H9 (cell line): ENCODE results near the gene NUDT22. TPM values are rescaled to one million over a fixed set of nuclear protein-coding genes. Genes with fewer than 3 reads are reported as not detected.
A peak's percentile ranks its signal among the peaks of the same experiment; 100 is the strongest.

ENCODE experiments used
- DNase-seq: peaks from one replicate; pipeline ENCODE4 v3.0.0-alpha.2; 2017
- H2AFZ ChIP-seq: one replicate; pipeline ENCODE4 v1.6.1; 2013; ENCODE audit warnings: mild to moderate bottlenecking, low read length, control low read depth, moderate library complexity
- H2AK5ac ChIP-seq: 2 replicates; pipeline ENCODE4 v1.6.1; 2013; ENCODE audit warnings: low read length, control low read depth, mixed read lengths; ENCODE audit not compliant: insufficient read length
- H2BK120ac ChIP-seq: one replicate; pipeline ENCODE4 v1.6.1; 2013; ENCODE audit warnings: low read depth, mild to moderate bottlenecking, low read length, control low read depth, inconsistent platforms; ENCODE audit not compliant: poor library complexity, severe bottlenecking
- H2BK12ac ChIP-seq: 2 replicates; pipeline ENCODE4 v1.6.1; 2013; ENCODE audit warnings: low read length, control low read depth, mixed read lengths, low read depth; ENCODE audit not compliant: insufficient read length
- H2BK15ac ChIP-seq: 2 replicates; pipeline ENCODE4 v1.6.1; 2013; ENCODE audit warnings: low read depth, low read length, control low read depth
- H2BK20ac ChIP-seq: one replicate; pipeline ENCODE4 v1.6.1; 2013; ENCODE audit warnings: low read depth, mild to moderate bottlenecking, low read length, control low read depth, inconsistent platforms; ENCODE audit not compliant: poor library complexity, severe bottlenecking
- H2BK5ac ChIP-seq: 2 replicates; pipeline ENCODE4 v1.6.1; 2013; ENCODE audit warnings: low read length, control low read depth, mixed read lengths; ENCODE audit not compliant: insufficient read length
- H3K14ac ChIP-seq: 2 replicates; pipeline ENCODE4 v1.6.1; 2013; ENCODE audit warnings: low read length, control low read depth; ENCODE audit not compliant: insufficient read depth
- H3K18ac ChIP-seq: 2 replicates; pipeline ENCODE4 v1.6.1; 2013; ENCODE audit warnings: low read depth, mild to moderate bottlenecking, mixed read lengths, low read length, control low read depth; ENCODE audit not compliant: insufficient read length
- H3K23ac ChIP-seq: 2 replicates; pipeline ENCODE4 v1.6.1; 2013; ENCODE audit warnings: low read length, control low read depth, mixed read lengths, low read depth; ENCODE audit not compliant: insufficient read length
- H3K23me2 ChIP-seq: 2 replicates; pipeline ENCODE4 v1.6.1; 2013; ENCODE audit warnings: low read depth, mild to moderate bottlenecking, mixed read lengths, low read length, control low read depth; ENCODE audit not compliant: insufficient read length, poor library complexity, severe bottlenecking
- H3K27ac ChIP-seq: 2 replicates; pipeline ENCODE4 v1.5.1; 2013; ENCODE audit warnings: low read length, control low read depth, mixed read lengths, low read depth; ENCODE audit not compliant: insufficient read length
- H3K27me3 ChIP-seq: 2 replicates; pipeline ENCODE4 v1.6.1; 2013; ENCODE audit warnings: low read length, control low read depth, inconsistent platforms; ENCODE audit not compliant: insufficient read depth
- H3K4ac ChIP-seq: 2 replicates; pipeline ENCODE4 v1.6.1; 2013; ENCODE audit warnings: low read depth, mild to moderate bottlenecking, control low read depth, inconsistent platforms, low read length, moderate library complexity
- H3K4me1 ChIP-seq: 2 replicates; pipeline ENCODE4 v1.6.1; 2013; ENCODE audit warnings: low read length, control low read depth, inconsistent platforms; ENCODE audit not compliant: insufficient read depth
- H3K4me2 ChIP-seq: 2 replicates; pipeline ENCODE4 v1.6.1; 2013; ENCODE audit warnings: low read length, control low read depth, mixed read lengths; ENCODE audit not compliant: insufficient read length, insufficient read depth
- H3K56ac ChIP-seq: 2 replicates; pipeline ENCODE4 v1.6.1; 2013; ENCODE audit warnings: low read depth, mild to moderate bottlenecking, mixed read lengths, low read length, control low read depth; ENCODE audit not compliant: insufficient read length
- H3K79me1 ChIP-seq: 2 replicates; pipeline ENCODE4 v1.6.1; 2013; ENCODE audit warnings: low read depth, mild to moderate bottlenecking, moderate library complexity, low read length, control low read depth, inconsistent platforms; ENCODE audit not compliant: insufficient read depth, poor library complexity, severe bottlenecking
- H3K79me2 ChIP-seq: 2 replicates; pipeline ENCODE4 v1.6.1; 2013; ENCODE audit warnings: low read length, control low read depth, inconsistent platforms; ENCODE audit not compliant: insufficient read depth
- H3K9ac ChIP-seq: 2 replicates; pipeline ENCODE4 v1.6.1; 2013; ENCODE audit warnings: low read length, control low read depth, mixed read lengths; ENCODE audit not compliant: insufficient read length; ENCODE audit errors: extremely low read depth
- H3K9me3 ChIP-seq: one replicate; pipeline ENCODE4 v1.6.1; 2013; ENCODE audit warnings: low read depth, low read length, inconsistent platforms; ENCODE audit not compliant: control insufficient read depth
- H3T11ph ChIP-seq: one replicate; pipeline ENCODE4 v1.6.1; 2013; ENCODE audit warnings: mild to moderate bottlenecking, low read length, control low read depth, inconsistent platforms
- H4K20me1 ChIP-seq: one replicate; pipeline ENCODE4 v1.6.1; 2013; ENCODE audit not compliant: control insufficient read depth, insufficient read length, insufficient read depth
- H4K5ac ChIP-seq: 2 replicates; pipeline ENCODE4 v1.6.1; 2013; ENCODE audit warnings: low read depth, mild to moderate bottlenecking, mixed read lengths, low read length, control low read depth; ENCODE audit not compliant: insufficient read length
- H4K8ac ChIP-seq: replicated peaks from 2 replicates; pipeline ENCODE4 v1.6.1; 2013; ENCODE audit warnings: low read length, control low read depth, mixed read lengths, low read depth; ENCODE audit not compliant: insufficient read length
- H4K91ac ChIP-seq: 2 replicates; pipeline ENCODE4 v1.6.1; 2013; ENCODE audit warnings: low read depth, mild to moderate bottlenecking, moderate library complexity, mixed read lengths, low read length, control low read depth; ENCODE audit not compliant: insufficient read length
- H3K27ac Mint-ChIP-seq, 3 experiments: 2 replicates in 2 of 3; 3 replicates in 1 of 3; pipeline ENCODE4 v1.8.0; 2020 to 2021; ENCODE audit warnings: mixed read lengths in 3 of 3, mild to moderate bottlenecking in 1 of 3, moderate library complexity in 1 of 3
- H3K27me3 Mint-ChIP-seq: 2 replicates; pipeline ENCODE4 v1.8.0; 2021; ENCODE audit warnings: low read depth, mild to moderate bottlenecking, moderate library complexity, mixed read lengths
- H3K36me3 Mint-ChIP-seq, 3 experiments: 2 replicates in 2 of 3; 3 replicates in 1 of 3; pipeline ENCODE4 v1.8.0; 2020 to 2021; ENCODE audit warnings: low read depth in 3 of 3, mixed read lengths in 3 of 3; ENCODE audit not compliant: insufficient read depth in 1 of 3
- H3K4me1 Mint-ChIP-seq, 2 experiments: 2 replicates each; pipeline ENCODE4 v1.8.0; 2020; ENCODE audit warnings: mixed read lengths in 2 of 2
- H3K4me3 Mint-ChIP-seq, 2 experiments: 2 replicates in 1 of 2; 3 replicates in 1 of 2; pipeline ENCODE4 v1.8.0; 2020 to 2021; ENCODE audit warnings: mild to moderate bottlenecking in 2 of 2, mixed read lengths in 2 of 2, moderate library complexity in 1 of 2
- H3K9me3 Mint-ChIP-seq, 2 experiments: 2 replicates in 1 of 2; 3 replicates in 1 of 2; pipeline ENCODE4 v1.8.0; 2020; ENCODE audit warnings: mild to moderate bottlenecking in 2 of 2, mixed read lengths in 2 of 2, moderate library complexity in 1 of 2
- WGBS: extraction: QIAGEN DNeasy Blood & Tissue Kit; methylation state at CpG from one replicate; pipeline ENCODE4 v1.1.7; 2013; ENCODE audit warnings: missing lambda C conversion rate, low lambda C conversion rate, mixed read lengths; ENCODE audit not compliant: insufficient read length; ENCODE audit errors: extremely low coverage; 5-methylcytosine and 5-hydroxymethylcytosine counted together
- total RNA-seq: library from RNA; stranded (reverse); gene quantifications from 2 replicates; pipeline ENCODE4 v1.2.1, GENCODE V29; 2021
- TF ChIP-seq, protein P1 (sequence below): fragments of 200-600 bp; sonication (generic); conservative IDR thresholded peaks from 3 replicates; pipeline ENCODE4 v1.8.0; 2021; ENCODE audit warnings: antibody characterized with exemption, mild to moderate bottlenecking

NUDT22 gene
- total RNA-seq, 1 experiment from 2014 or later: 39.6 TPM

DNA sequence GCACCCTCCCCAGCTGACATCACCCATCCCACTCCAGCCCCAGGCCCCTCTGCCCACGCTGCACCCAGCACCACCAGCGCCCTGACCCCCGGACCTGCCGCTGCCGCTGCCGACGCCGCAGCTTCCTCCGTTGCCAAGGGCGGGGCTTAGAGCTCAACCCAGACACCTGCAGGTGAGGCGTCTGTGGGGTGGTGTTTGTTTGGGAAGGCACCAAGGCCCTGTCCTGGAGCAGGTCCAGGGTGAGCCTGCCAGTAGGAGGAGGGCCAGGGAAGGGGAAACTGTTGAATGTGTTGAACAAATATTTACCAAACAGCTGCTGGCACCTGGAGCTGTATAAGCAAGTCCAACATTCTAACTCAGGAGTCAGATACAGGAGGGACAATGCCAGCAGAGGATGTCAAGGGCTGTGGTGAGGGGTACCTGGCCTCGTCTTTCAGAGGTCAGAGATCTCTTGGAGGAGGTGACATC, 11.4 kb downstream of the NUDT22 start:
- no peak overlapping the region for H4K91ac ChIP-seq
- H3K9me3 ChIP-seq: no peaks in the 10 kb centered on the region
- H2AK5ac ChIP-seq: no peak overlapping the region
- Mint-ChIP-seq H3K36me3 (peaks cover 4 to 26% (median 13%) of the 10 kb centered on the region in 3 experiments; a peak in 6 of 7 replicates), H3K4me1 (peaks cover 22% of the 10 kb centered on the region in 2 experiments), H3K27ac (no peak overlapping the region), H3K27me3 (peaks cover 8% of the 10 kb centered on the region), H3K9me3 (no peaks in the 10 kb centered on the region), H3K4me3 (peak overlapping the region in 1 of 2 experiments; percentile 26; a peak in 1 of 5 replicates)
- no peak overlapping the region for H2BK5ac ChIP-seq
- WGBS: no CpG with 5 or more reads among the region's 12 CpGs
- no peak overlapping the region for H3K23ac ChIP-seq
- no peak overlapping the region for H3K9ac ChIP-seq
- no peak overlapping the region for H2BK15ac ChIP-seq
- H3K27ac ChIP-seq: no peak overlapping the region
- no peak overlapping the region for H4K5ac ChIP-seq
- DNase-seq: no peak
- no peaks in the 10 kb centered on the region for H3K4me1 ChIP-seq
- H3K79me2 ChIP-seq: peaks cover 2% of the 10 kb centered on the region; the same call in 1 of the 2 replicates
- no peak overlapping the region for H4K8ac ChIP-seq
- no peak overlapping the region for H2BK20ac ChIP-seq
- no peak overlapping the region for H3K14ac ChIP-seq
- no peaks in the 10 kb centered on the region for H4K20me1 ChIP-seq
- TF ChIP-seq, protein P1, sequence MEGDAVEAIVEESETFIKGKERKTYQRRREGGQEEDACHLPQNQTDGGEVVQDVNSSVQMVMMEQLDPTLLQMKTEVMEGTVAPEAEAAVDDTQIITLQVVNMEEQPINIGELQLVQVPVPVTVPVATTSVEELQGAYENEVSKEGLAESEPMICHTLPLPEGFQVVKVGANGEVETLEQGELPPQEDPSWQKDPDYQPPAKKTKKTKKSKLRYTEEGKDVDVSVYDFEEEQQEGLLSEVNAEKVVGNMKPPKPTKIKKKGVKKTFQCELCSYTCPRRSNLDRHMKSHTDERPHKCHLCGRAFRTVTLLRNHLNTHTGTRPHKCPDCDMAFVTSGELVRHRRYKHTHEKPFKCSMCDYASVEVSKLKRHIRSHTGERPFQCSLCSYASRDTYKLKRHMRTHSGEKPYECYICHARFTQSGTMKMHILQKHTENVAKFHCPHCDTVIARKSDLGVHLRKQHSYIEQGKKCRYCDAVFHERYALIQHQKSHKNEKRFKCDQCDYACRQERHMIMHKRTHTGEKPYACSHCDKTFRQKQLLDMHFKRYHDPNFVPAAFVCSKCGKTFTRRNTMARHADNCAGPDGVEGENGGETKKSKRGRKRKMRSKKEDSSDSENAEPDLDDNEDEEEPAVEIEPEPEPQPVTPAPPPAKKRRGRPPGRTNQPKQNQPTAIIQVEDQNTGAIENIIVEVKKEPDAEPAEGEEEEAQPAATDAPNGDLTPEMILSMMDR: no peak
- no peak overlapping the region for H3K4ac ChIP-seq
- H3K56ac ChIP-seq: no peak overlapping the region
- no peak overlapping the region for H2AFZ ChIP-seq
- no peak overlapping the region for H2BK120ac ChIP-seq
- H3K4me2 ChIP-seq: no peak overlapping the region
- no peak overlapping the region for H2BK12ac ChIP-seq
- H3K23me2 ChIP-seq: peaks cover 19% of the 10 kb centered on the region
- H3K27me3 ChIP-seq: no peaks in the 10 kb centered on the region; the same call in 1 of the 2 replicates
- H3K79me1 ChIP-seq: no peaks in the 10 kb centered on the region
- H3K18ac ChIP-seq: no peak overlapping the region
- no peak overlapping the region for H3T11ph ChIP-seq
